ENCODE measurements around the gene C4orf51. TPM values are rescaled to one million over a fixed set of nuclear protein-coding genes. Genes with fewer than 3 reads are reported as not detected.

Gene C4orf51
- total and polyA plus RNA-seq, 2 of the 8 experiments (the other 6 are each of a cell fraction or from before 2014, with no cell fraction given), result 0.54 TPM; not detected in 1

DNA sequence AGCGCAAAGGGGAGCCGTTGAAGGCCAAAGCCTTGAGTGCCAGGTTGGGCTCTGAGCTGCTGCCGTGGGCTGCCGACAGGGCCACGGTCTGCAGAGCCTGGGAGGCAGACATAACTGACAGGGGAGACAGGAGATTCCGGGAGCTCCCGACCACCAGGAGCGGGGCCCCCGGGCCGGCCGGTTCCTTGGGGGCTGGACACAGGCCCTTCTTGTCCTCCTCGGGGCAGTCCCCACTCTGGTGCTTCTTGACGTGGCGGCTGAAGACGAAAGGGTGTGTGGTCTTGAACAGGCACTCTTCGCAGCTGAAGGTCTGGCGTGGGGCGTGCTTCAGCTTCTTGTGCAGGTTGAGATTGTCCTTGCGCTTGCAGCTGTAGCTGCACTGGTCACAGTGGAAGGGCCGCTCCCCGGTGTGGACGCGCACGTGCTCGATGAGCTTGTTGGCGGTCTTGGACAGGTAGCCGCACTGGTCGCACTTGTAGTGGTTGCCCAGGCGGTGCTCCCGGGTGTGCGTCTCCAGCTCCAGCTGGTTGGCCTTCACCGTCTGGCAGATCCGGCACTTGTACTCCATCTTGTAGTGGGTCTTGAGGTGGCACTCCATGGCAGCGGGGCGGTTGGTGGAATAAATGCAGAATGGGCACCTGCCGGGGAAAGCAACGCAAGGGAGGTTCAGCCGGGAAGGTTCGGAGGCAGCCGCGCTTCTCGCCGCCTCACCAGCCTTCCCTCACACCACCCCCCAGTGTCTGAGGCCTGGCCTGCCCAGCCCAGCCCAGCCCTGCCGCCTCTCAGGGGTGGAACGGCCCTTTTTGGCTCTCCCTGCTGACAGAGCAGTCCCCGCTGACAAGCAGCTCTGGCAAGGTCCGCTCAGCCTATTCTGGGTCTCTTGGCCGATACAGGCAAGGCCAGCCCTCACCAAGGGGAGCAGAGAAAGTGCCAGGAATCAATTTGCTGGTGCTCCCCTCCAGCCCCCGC lies 81.3 kb downstream of the C4orf51 start (continued):
- TF ChIP-seq FOSL1 (IDR thresholded peaks at IDR 0.05; ENCODE audit: insufficient read depth, low read depth, low read length), result no peak
- TF ChIP-seq ASH2L (IDR thresholded peaks at IDR 0.05; ENCODE audit: low read length), result no peak
- no peak for TF ChIP-seq JUND (IDR thresholded peaks at IDR 0.05; ENCODE audit: low read length)

Measured in H1 (cell line).